ENCODE data around the gene RBMY1D.

DNA sequence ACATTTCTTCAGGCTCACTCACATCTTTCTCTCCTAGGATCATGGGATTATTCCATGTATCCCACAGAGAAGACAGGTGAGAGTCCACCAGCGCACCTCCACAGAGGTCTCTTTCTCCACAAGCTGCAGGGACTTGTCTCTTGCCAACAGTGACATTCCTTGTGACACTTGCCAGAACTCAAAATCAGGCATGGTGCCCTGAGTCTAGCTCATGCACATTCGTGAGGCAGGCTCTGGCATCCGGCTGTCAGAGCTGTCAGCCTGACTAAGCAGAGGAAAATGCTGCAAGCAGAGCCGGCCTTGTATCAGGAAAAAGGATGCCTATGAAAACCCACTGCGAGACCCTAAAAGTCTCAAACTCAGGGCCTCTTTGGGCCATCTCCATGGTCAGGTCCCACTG, 54.8 kb downstream of the RBMY1D start:
- TF ChIP-seq, protein P1, sequence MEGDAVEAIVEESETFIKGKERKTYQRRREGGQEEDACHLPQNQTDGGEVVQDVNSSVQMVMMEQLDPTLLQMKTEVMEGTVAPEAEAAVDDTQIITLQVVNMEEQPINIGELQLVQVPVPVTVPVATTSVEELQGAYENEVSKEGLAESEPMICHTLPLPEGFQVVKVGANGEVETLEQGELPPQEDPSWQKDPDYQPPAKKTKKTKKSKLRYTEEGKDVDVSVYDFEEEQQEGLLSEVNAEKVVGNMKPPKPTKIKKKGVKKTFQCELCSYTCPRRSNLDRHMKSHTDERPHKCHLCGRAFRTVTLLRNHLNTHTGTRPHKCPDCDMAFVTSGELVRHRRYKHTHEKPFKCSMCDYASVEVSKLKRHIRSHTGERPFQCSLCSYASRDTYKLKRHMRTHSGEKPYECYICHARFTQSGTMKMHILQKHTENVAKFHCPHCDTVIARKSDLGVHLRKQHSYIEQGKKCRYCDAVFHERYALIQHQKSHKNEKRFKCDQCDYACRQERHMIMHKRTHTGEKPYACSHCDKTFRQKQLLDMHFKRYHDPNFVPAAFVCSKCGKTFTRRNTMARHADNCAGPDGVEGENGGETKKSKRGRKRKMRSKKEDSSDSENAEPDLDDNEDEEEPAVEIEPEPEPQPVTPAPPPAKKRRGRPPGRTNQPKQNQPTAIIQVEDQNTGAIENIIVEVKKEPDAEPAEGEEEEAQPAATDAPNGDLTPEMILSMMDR (conservative IDR thresholded peaks at IDR 0.05; ENCODE audit: low read length) = no peak
- TF ChIP-seq EZH2phosphoT487 (IDR thresholded peaks at IDR 0.05; ENCODE audit: borderline replicate concordance, low read depth, low read length) = no peak

All from OCI-LY7 (cell line).